Mesenchymal stem cell (in vitro differentiated cells and primary cell): Measurements from ENCODE around the gene IL7R.
"Not testable (repeated sequence)": the region's sequence is repeated elsewhere in the genome, so short reads cannot be mapped to it uniquely, and the experiment has no call there.

Experiments
- DNase-seq: peaks from one replicate; pipeline ENCODE4 v3.0.0-alpha.2; 2013
- H2AFZ ChIP-seq: one replicate; pipeline ENCODE4 v1.6.1; 2013; ENCODE audit warnings: low read depth, mild to moderate bottlenecking, control low read depth, inconsistent platforms, low read length, moderate library complexity
- H2AK5ac ChIP-seq: 2 replicates; pipeline ENCODE4 v1.6.1; 2013; ENCODE audit warnings: low read length, moderate library complexity, mild to moderate bottlenecking, inconsistent platforms; ENCODE audit not compliant: severe bottlenecking
- H2BK120ac ChIP-seq: one replicate; pipeline ENCODE4 v1.6.1; 2013; ENCODE audit warnings: low read depth, mild to moderate bottlenecking, inconsistent platforms, low read length, moderate library complexity
- H2BK12ac ChIP-seq, 2 experiments: one replicate each; pipeline ENCODE4 v1.6.1; 2013; ENCODE audit warnings: inconsistent platforms in 2 of 2, low read length in 2 of 2, mild to moderate bottlenecking in 2 of 2, moderate library complexity in 2 of 2, control low read depth in 1 of 2
- H2BK15ac ChIP-seq: one replicate; pipeline ENCODE4 v1.6.1; 2013; ENCODE audit warnings: mild to moderate bottlenecking, low read depth, inconsistent platforms; ENCODE audit not compliant: poor library complexity, severe bottlenecking
- H2BK5ac ChIP-seq: 2 replicates; pipeline ENCODE4 v1.6.1; 2013; ENCODE audit warnings: low read depth, mild to moderate bottlenecking, low read length, control low read depth, inconsistent platforms; ENCODE audit not compliant: poor library complexity, severe bottlenecking
- H3K14ac ChIP-seq, 2 experiments: one replicate each; pipeline ENCODE4 v1.6.1; 2013; ENCODE audit warnings: inconsistent platforms in 2 of 2, low read length in 2 of 2, control low read depth in 1 of 2, mild to moderate bottlenecking in 1 of 2, moderate library complexity in 1 of 2
- H3K18ac ChIP-seq, 2 experiments: one replicate each; pipeline ENCODE4 v1.6.1; 2013; ENCODE audit warnings: inconsistent platforms in 2 of 2, low read length in 2 of 2, control low read depth in 1 of 2, low read depth in 1 of 2, mild to moderate bottlenecking in 1 of 2
- H3K23ac ChIP-seq, 2 experiments: one replicate each; pipeline ENCODE4 v1.6.1; 2013; ENCODE audit warnings: inconsistent platforms in 2 of 2, low read length in 2 of 2, mild to moderate bottlenecking in 2 of 2, moderate library complexity in 2 of 2, control low read depth in 1 of 2
- H3K27ac ChIP-seq: 2 replicates; pipeline ENCODE4 v1.5.1; 2013; ENCODE audit warnings: mild to moderate bottlenecking, moderate library complexity, low read length, control low read depth, inconsistent platforms; ENCODE audit not compliant: poor library complexity, severe bottlenecking
- H3K27me3 ChIP-seq, 2 experiments: 2 replicates each; pipeline versions ENCODE4 v1.6.1 to v1.7.0; 2013; ENCODE audit warnings: low read length in 2 of 2, mild to moderate bottlenecking in 2 of 2, moderate library complexity in 2 of 2, control low read depth in 1 of 2, inconsistent platforms in 1 of 2; ENCODE audit not compliant: control insufficient read depth in 1 of 2, insufficient read depth in 1 of 2
- H3K36me3 ChIP-seq, 2 experiments: 2 replicates each; pipeline versions ENCODE4 v1.6.1 to v1.7.0; 2013; ENCODE audit warnings: low read length in 2 of 2, control low read depth in 1 of 2, inconsistent platforms in 1 of 2, low read depth in 1 of 2, mild to moderate bottlenecking in 1 of 2; ENCODE audit not compliant: insufficient read depth in 2 of 2, control insufficient read depth in 1 of 2
- H3K4ac ChIP-seq, 2 experiments: one replicate each; pipeline ENCODE4 v1.6.1; 2013; ENCODE audit warnings: inconsistent platforms in 2 of 2, low read length in 2 of 2, mild to moderate bottlenecking in 2 of 2, moderate library complexity in 2 of 2, control low read depth in 1 of 2, low read depth in 1 of 2
- H3K4me1 ChIP-seq: 2 replicates; pipeline ENCODE4 v1.6.1; 2013; ENCODE audit warnings: low read depth, low read length, control low read depth; ENCODE audit not compliant: control insufficient read depth, insufficient read depth
- H3K4me2 ChIP-seq: 2 replicates; pipeline ENCODE4 v1.6.1; 2013; ENCODE audit warnings: low read length, mild to moderate bottlenecking, inconsistent platforms; ENCODE audit not compliant: poor library complexity, severe bottlenecking
- H3K4me3 ChIP-seq, 2 experiments: 2 replicates each; pipeline versions ENCODE4 v1.5.1 to v1.7.0; 2013; ENCODE audit warnings: low read length in 2 of 2, mild to moderate bottlenecking in 2 of 2, control low read depth in 1 of 2, low read depth in 1 of 2; ENCODE audit not compliant: insufficient read depth in 1 of 2
- H3K79me1 ChIP-seq: replicated peaks from 2 replicates; pipeline ENCODE4 v1.6.1; 2013; ENCODE audit warnings: mild to moderate bottlenecking, control low read depth, low read length, inconsistent platforms; ENCODE audit not compliant: poor library complexity, severe bottlenecking
- H3K9ac ChIP-seq: 2 replicates; pipeline ENCODE4 v1.7.0; 2013; ENCODE audit warnings: mild to moderate bottlenecking, low read length, moderate library complexity
- H3K9me3 ChIP-seq: 2 replicates; pipeline ENCODE4 v1.7.0; 2013; ENCODE audit warnings: mild to moderate bottlenecking, low read length; ENCODE audit not compliant: control insufficient read depth
- H4K8ac ChIP-seq: one replicate; pipeline ENCODE4 v1.6.1; 2013; ENCODE audit warnings: inconsistent platforms, mild to moderate bottlenecking, low read length, moderate library complexity
- H4K91ac ChIP-seq: one replicate; pipeline ENCODE4 v1.6.1; 2013; ENCODE audit warnings: mild to moderate bottlenecking, low read length, inconsistent platforms
- WGBS: methylation state at CpG from one replicate; pipeline ENCODE4 v1.1.7; 2013; ENCODE audit warnings: mixed read lengths; 5-methylcytosine and 5-hydroxymethylcytosine counted together

The IL7R gene

DNA sequence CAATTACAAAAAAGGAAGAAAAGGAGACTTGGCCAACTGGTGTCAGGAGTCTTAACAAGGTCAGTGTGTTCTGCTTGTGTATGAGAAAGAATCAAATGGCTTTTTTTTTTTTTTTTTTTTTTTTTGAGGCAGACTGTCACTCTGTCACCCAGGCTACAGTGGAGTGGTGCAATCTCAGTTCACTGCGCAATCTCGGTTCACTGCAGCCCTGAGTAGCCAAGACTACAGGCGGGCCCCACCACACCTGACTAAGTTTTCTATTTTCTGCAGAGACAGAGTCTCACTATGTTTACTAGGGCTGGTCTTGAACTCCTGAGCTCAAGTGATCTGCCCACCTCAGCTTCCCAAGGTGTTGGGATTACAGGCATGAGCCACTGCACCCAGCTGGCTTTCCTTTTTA is 3.1 kb upstream of the IL7R start:
- Histone ChIP-seq H3K9ac (no peak overlapping the region), H4K91ac (no peak overlapping the region), H3K14ac (no peak overlapping the region), H3K4ac (no peak overlapping the region), H3K18ac (no peak overlapping the region), H3K23ac (no peak overlapping the region), H2AK5ac (no peak overlapping the region), H3K9me3 (no peaks in the 10 kb centered on the region), H4K8ac (no peak overlapping the region), H2BK120ac (no peak overlapping the region), H2BK15ac (no peak overlapping the region), H3K4me1 (peaks cover 2% of the 10 kb centered on the region), H3K4me2 (no peak overlapping the region), H3K4me3 (no peak overlapping the region), H3K36me3 (no peaks in the 10 kb centered on the region), H3K27me3 (no peaks in the 10 kb centered on the region), H2BK12ac (no peak overlapping the region), H2AFZ (no peak overlapping the region), H2BK5ac (no peak overlapping the region), H3K27ac (no peak overlapping the region), H3K79me1 (no peaks in the 10 kb centered on the region)
- 95% methylated on average over 3 of the region's 3 CpGs for WGBS
- DNase-seq, result no peak

DNA sequence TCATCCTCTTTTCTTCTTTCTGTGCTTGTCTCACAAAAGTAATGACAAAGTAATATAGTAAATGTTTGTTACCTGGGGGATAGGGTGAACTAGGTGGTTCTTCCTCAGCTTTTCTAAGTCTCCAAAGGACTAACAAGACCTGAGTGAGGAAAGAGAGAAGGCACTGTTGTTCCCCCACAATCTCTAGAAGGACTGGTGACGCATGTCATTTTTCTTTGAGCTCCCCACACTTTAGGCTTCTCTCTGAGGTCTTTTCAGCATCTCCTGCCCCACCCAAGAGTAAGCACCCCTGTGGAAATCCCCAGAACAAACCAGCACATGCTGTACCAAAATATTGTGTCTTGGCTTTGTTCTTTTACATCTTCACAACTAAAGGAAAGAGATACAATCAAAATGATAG is 2.4 kb upstream of the IL7R start:
- no peak overlapping the region for H3K27ac ChIP-seq
- no peaks in the 10 kb centered on the region for H3K79me1 ChIP-seq
- H3K14ac ChIP-seq, result no peak overlapping the region
- H3K4me2 ChIP-seq, result no peak overlapping the region
- no peak overlapping the region for H3K4me3 ChIP-seq
- H4K91ac ChIP-seq, result no peak overlapping the region
- no peak overlapping the region for H4K8ac ChIP-seq
- no peak overlapping the region for H2BK15ac ChIP-seq
- H3K18ac ChIP-seq, result no peak overlapping the region
- no peak overlapping the region for H2AK5ac ChIP-seq
- no peak overlapping the region for H3K9ac ChIP-seq
- H3K23ac ChIP-seq, result no peak overlapping the region
- H3K36me3 ChIP-seq, result no peaks in the 10 kb centered on the region
- 100% methylated on average over 1 of the region's 1 CpG for WGBS
- peaks cover 2% of the 10 kb centered on the region for H3K4me1 ChIP-seq
- no peak for DNase-seq
- H2AFZ ChIP-seq, result no peak overlapping the region
- no peak overlapping the region for H2BK5ac ChIP-seq
- H3K27me3 ChIP-seq, result no peaks in the 10 kb centered on the region
- H2BK120ac ChIP-seq, result no peak overlapping the region
- H2BK12ac ChIP-seq, result no peak overlapping the region
- no peaks in the 10 kb centered on the region for H3K9me3 ChIP-seq
- H3K4ac ChIP-seq, result no peak overlapping the region

DNA sequence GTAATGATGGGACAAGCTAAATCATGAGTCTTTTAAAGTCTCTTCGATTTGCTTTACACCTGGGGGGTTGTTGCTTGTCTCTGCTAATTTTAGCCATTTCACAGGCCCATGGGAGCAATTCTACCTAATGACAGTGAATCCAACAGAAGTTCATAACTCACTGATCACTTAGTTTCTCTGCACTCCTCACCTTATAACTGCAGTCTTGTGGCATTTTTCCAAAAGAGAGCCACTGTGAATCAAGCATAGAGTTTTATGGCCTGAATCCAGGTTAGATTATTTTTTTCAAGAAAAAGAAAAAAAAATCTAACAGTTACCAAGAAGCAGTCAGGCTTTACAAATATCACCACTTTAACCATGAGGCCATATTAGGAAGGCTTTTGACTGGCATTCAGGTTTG is 1.5 kb upstream of the IL7R start:
- peaks cover 2% of the 10 kb centered on the region for H3K4me1 ChIP-seq
- no peak overlapping the region for H3K18ac ChIP-seq
- H2BK120ac ChIP-seq, result no peak overlapping the region
- H3K4me2 ChIP-seq, result no peak overlapping the region
- H3K4ac ChIP-seq, result no peak overlapping the region
- no peak overlapping the region for H2AFZ ChIP-seq
- H3K4me3 ChIP-seq, result no peak overlapping the region
- 82% methylated on average over 1 of the region's 1 CpG for WGBS
- no peak overlapping the region for H2BK5ac ChIP-seq
- H3K36me3 ChIP-seq, result no peaks in the 10 kb centered on the region
- DNase-seq, result no peak
- no peak overlapping the region for H4K91ac ChIP-seq
- H2AK5ac ChIP-seq, result no peak overlapping the region
- no peaks in the 10 kb centered on the region for H3K9me3 ChIP-seq
- no peaks in the 10 kb centered on the region for H3K27me3 ChIP-seq
- no peak overlapping the region for H3K27ac ChIP-seq
- no peaks in the 10 kb centered on the region for H3K79me1 ChIP-seq
- no peak overlapping the region for H3K14ac ChIP-seq
- no peak overlapping the region for H2BK12ac ChIP-seq
- H4K8ac ChIP-seq, result no peak overlapping the region
- H3K23ac ChIP-seq, result no peak overlapping the region
- no peak overlapping the region for H3K9ac ChIP-seq
- H2BK15ac ChIP-seq, result no peak overlapping the region

DNA sequence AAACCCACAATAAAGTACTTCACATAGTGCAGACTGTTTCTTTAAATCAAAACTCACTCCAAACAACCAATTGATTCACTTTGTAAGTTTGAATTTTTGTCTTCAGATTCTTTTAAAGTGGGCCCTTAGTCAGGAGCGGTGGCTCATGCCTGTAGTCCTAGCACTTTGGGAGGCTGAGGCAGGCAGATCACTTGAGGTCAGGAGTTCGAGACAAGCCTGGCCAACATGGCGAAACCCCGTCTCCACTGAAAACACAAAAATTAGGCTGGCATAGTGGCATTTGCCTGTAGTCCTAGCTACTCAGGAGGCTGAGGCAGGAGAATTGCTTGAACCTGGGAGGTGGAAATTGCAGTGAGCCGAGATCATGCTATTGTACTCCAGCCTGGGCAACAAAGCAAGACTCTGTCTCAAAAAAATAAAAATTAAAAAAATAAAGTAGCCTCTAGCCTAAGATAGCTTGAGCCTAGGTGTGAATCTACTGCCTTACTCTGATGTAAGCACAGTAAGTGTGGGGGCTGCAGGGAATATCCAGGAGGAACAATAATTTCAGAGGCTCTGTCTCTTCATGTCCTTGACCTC is 416 bp upstream of the IL7R start:
- WGBS, result 94% methylated on average over 4 of the region's 5 CpGs
- not testable (repeated sequence) for H2AK5ac ChIP-seq, H4K91ac ChIP-seq, H3K79me1 ChIP-seq, H2BK120ac ChIP-seq, H3K4ac ChIP-seq, H3K23ac ChIP-seq, H3K4me2 ChIP-seq, H3K27ac ChIP-seq, H3K27me3 ChIP-seq, H3K36me3 ChIP-seq, H2BK15ac ChIP-seq, H3K14ac ChIP-seq, H3K9me3 ChIP-seq, H2BK5ac ChIP-seq, H2AFZ ChIP-seq, H3K4me1 ChIP-seq, H4K8ac ChIP-seq
- Histone ChIP-seq H3K18ac (peak overlapping the region; percentile 41 to 52), H3K9ac (peak overlapping the region; percentile 24), H2BK12ac (peak overlapping the region; percentile 11 to 80), H3K4me3 (peak overlapping the region in 1 of 2 experiments; percentile 26)
- DNase-seq, result peak; percentile 3
